HL-60 (cell line): ENCODE measurements around the gene DIDO1.

Experiments used
- GABPA ChIP-seq: IDR thresholded peaks from 2 replicates; pipeline ENCODE4 v1.6.1; 2012; ENCODE audit warnings: low read depth
- POLR2AphosphoS5 ChIP-seq: IDR thresholded peaks from 2 replicates; pipeline ENCODE4 v1.6.1; 2012; ENCODE audit warnings: low read depth
- SPI1 ChIP-seq: IDR thresholded peaks from 2 replicates; pipeline ENCODE4 v1.6.1; 2012; ENCODE audit warnings: low read depth, mild to moderate bottlenecking, borderline replicate concordance
- TF ChIP-seq, protein P1 (sequence below): IDR thresholded peaks from one replicate; pipeline ENCODE4 v1.5.1; 2011; ENCODE audit warnings: low read length, control low read depth, inconsistent platforms; ENCODE audit not compliant: insufficient read depth

DNA sequence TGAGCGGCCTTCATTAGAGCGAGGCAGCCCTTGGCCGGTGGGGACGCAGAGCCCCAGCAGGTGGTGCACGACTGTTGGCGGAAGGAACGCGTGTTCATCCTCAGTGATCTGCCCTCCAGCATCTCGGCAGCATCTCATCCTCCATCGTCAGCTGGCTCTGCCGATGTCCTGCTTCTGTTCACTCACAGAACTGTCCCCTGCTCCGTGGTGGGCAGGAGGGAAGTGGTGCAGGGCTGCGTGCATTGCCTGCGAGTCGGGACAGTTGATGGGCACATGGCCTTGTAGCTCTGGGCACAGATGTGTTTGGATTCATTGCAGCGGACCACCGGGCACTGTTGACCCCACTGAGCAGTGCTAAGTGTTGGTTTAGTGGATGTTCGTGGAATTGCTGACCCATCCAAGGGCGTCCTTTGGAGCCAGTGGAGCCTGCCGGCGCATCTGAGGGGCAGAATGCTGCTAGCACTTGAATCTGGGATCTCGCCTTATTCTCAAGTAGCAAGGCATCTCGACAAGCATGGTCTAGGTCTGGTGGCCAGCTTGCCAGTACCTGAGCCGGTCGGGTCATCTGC lies 19.6 kb upstream of the DIDO1 start:
- TF ChIP-seq, protein P1, sequence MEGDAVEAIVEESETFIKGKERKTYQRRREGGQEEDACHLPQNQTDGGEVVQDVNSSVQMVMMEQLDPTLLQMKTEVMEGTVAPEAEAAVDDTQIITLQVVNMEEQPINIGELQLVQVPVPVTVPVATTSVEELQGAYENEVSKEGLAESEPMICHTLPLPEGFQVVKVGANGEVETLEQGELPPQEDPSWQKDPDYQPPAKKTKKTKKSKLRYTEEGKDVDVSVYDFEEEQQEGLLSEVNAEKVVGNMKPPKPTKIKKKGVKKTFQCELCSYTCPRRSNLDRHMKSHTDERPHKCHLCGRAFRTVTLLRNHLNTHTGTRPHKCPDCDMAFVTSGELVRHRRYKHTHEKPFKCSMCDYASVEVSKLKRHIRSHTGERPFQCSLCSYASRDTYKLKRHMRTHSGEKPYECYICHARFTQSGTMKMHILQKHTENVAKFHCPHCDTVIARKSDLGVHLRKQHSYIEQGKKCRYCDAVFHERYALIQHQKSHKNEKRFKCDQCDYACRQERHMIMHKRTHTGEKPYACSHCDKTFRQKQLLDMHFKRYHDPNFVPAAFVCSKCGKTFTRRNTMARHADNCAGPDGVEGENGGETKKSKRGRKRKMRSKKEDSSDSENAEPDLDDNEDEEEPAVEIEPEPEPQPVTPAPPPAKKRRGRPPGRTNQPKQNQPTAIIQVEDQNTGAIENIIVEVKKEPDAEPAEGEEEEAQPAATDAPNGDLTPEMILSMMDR = no peak
- TF ChIP-seq POLR2AphosphoS5 (no peak), SPI1 (no peak), GABPA (no peak)
